Activated CD8-positive, alpha-beta memory T cell treated with anti-CD3 and anti-CD28 coated beads, Interleukin-2, amount 50 U/mL, for 24 hours (primary cell): ENCODE measurements around the gene PARP8.
"Not testable (repeated sequence)": the region's sequence is repeated elsewhere in the genome, so short reads cannot be mapped to it uniquely, and the experiment has no call there.

Experiments
- DNase-seq: peaks from one replicate; pipeline ENCODE4 v3.0.0-alpha.2; 2020; ENCODE audit errors: extremely low read depth

The PARP8 gene

GRCh38 chr5:50666261-50667022 is at the start of gene PARP8:
Gene PARP8 (plus strand): TSS chr5:50666637. CDS start chr5:50667096, 459 bp downstream.
- DNase-seq = no peak

- no peak for DNase-seq
Observed at GRCh38 chr5:50623666-50624065, 42.8 kb upstream of the PARP8 start.

GRCh38 chr5:50634866-50635265 is 31.6 kb upstream of the PARP8 start:
- DNase-seq = not testable (repeated sequence)

GRCh38 chr5:50637576-50637975 is 28.9 kb upstream of the PARP8 start:
- DNase-seq = not testable (repeated sequence)

- DNase-seq = no peak
Observed at GRCh38 chr5:50646591-50646990, 19.8 kb upstream of the PARP8 start.

- DNase-seq = no peak
Observed at GRCh38 chr5:50647726-50648125, 18.7 kb upstream of the PARP8 start.

- DNase-seq = no peak
Observed at GRCh38 chr5:50653946-50654345, 12.5 kb upstream of the PARP8 start.

GRCh38 chr5:50655067-50655809 is 11.2 kb upstream of the PARP8 start:
- no peak for DNase-seq

- DNase-seq = no peak
Observed at GRCh38 chr5:50655810-50656205, 10.6 kb upstream of the PARP8 start.

- DNase-seq = no peak
Observed at GRCh38 chr5:50657044-50657443, 9.4 kb upstream of the PARP8 start.

GRCh38 chr5:50658246-50658645 is 8.2 kb upstream of the PARP8 start:
- no peak for DNase-seq

- no peak for DNase-seq
Observed at GRCh38 chr5:50663636-50664035, 2.8 kb upstream of the PARP8 start.

- no peak for DNase-seq
Observed at GRCh38 chr5:50665091-50665490, 1.3 kb upstream of the PARP8 start.

GRCh38 chr5:50665761-50666202 is 655 bp upstream of the PARP8 start:
- DNase-seq = not testable (repeated sequence)

GRCh38 chr5:50667023-50667652 is 701 bp downstream of the PARP8 start:
- DNase-seq = no peak

- peak; percentile 68 for DNase-seq
Observed at GRCh38 chr5:50667653-50668595, 1.5 kb downstream of the PARP8 start.

- not testable (repeated sequence) for DNase-seq
Observed at GRCh38 chr5:50668636-50669035, 2.2 kb downstream of the PARP8 start.

GRCh38 chr5:50672663-50673062 is 6.2 kb downstream of the PARP8 start:
- DNase-seq = no peak

GRCh38 chr5:50673444-50673843 is 7.0 kb downstream of the PARP8 start:
- not testable (repeated sequence) for DNase-seq

- DNase-seq = no peak
Observed at GRCh38 chr5:50675385-50675784, 8.9 kb downstream of the PARP8 start.

- not testable (repeated sequence) for DNase-seq
Observed at GRCh38 chr5:50679554-50679953, 13.1 kb downstream of the PARP8 start.
